HepG2 (cell line): ENCODE results near the gene FAM117B. TPM values are rescaled to one million over a fixed set of nuclear protein-coding genes. Genes with fewer than 3 reads are reported as not detected.

Source experiments
- ELF1 ChIP-seq: sonication (generic); formaldehyde crosslinking; IDR thresholded peaks from 2 replicates; pipeline ENCODE4 v1.4.0; 2020; ENCODE audit warnings: missing genetic modification reagents
- ERF ChIP-seq: IDR thresholded peaks from 2 replicates; pipeline ENCODE4 v1.6.1; 2018; ENCODE audit warnings: missing biosample characterization, missing genetic modification reagents
- FOXO1 ChIP-seq: sonication (generic); formaldehyde crosslinking; IDR thresholded peaks from 2 replicates; pipeline ENCODE4 v1.4.0; 2020; ENCODE audit warnings: missing genetic modification reagents
- HBP1 ChIP-seq: IDR thresholded peaks from 2 replicates; pipeline ENCODE4 v1.6.1; 2016; ENCODE audit warnings: low read depth, control low read depth
- HNF4G ChIP-seq, 2 experiments: sonication (generic) in 1 of 2; formaldehyde crosslinking in 1 of 2; IDR thresholded peaks; 2 replicates each; pipeline versions ENCODE4 v1.4.0 to v1.6.1; 2011 to 2020; ENCODE audit warnings: borderline replicate concordance in 2 of 2, low read depth in 2 of 2, mild to moderate bottlenecking in 2 of 2, low read length in 1 of 2, missing genetic modification reagents in 1 of 2, moderate library complexity in 1 of 2
- HOXA3 ChIP-seq: sonication (generic); formaldehyde crosslinking; IDR thresholded peaks from 2 replicates; pipeline ENCODE4 v1.5.0; 2020; ENCODE audit warnings: missing genetic modification reagents
- KDM5A ChIP-seq: fragments of 200-600 bp; sonication (generic); IDR thresholded peaks from 2 replicates; pipeline ENCODE4 v1.7.0; 2018; ENCODE audit warnings: antibody characterized with exemption, mild to moderate bottlenecking, low read length, borderline replicate concordance
- KLF9 ChIP-seq: IDR thresholded peaks from 2 replicates; pipeline ENCODE4 v1.6.1; 2016; ENCODE audit warnings: low read depth
- MLX ChIP-seq: IDR thresholded peaks from 2 replicates; pipeline ENCODE4 v1.6.1; 2016
- MZF1 ChIP-seq: sonication (generic); formaldehyde crosslinking; IDR thresholded peaks from 2 replicates; pipeline ENCODE4 v1.8.1; 2023; ENCODE audit warnings: mild to moderate bottlenecking, missing genetic modification reagents, borderline replicate concordance
- PHF5A ChIP-seq: IDR thresholded peaks from one replicate; pipeline ENCODE4 v1.6.1; 2018; ENCODE audit warnings: low read depth, missing genetic modification reagents; ENCODE audit not compliant: unreplicated experiment
- SAP130 ChIP-seq: IDR thresholded peaks from 2 replicates; pipeline ENCODE4 v1.6.1; 2016; ENCODE audit warnings: low read depth
- SOX6 ChIP-seq, 2 experiments: fragments of 450-650 bp in 1 of 2; sonication (generic) in 1 of 2; formaldehyde crosslinking in 1 of 2; IDR thresholded peaks; 2 replicates each; pipeline versions ENCODE4 v1.4.0 to v1.6.1; 2017 to 2020; ENCODE audit warnings: antibody characterized with exemption in 1 of 2, mild to moderate bottlenecking in 1 of 2, missing genetic modification reagents in 1 of 2
- ZNF441 ChIP-seq: sonication (generic); formaldehyde crosslinking; IDR thresholded peaks from 2 replicates; pipeline ENCODE4 v1.7.0; 2021; ENCODE audit warnings: missing genetic modification reagents, borderline replicate concordance
- ZNF574 ChIP-seq: sonication (generic); formaldehyde crosslinking; IDR thresholded peaks from 2 replicates; pipeline ENCODE4 v1.4.0; 2020; ENCODE audit warnings: missing genetic modification reagents
- ZSCAN9 ChIP-seq: IDR thresholded peaks from 2 replicates; pipeline ENCODE4 v1.6.1; 2016; ENCODE audit warnings: borderline replicate concordance
- polyA plus RNA-seq, 8 experiments: library from polyadenylated mRNA; depleted of rRNA in 3 of 8; stranded (reverse) in 7 of 8; unstranded in 1 of 8; fragments of >200 nt; fragmentation: Illumina TruSeq in 4 of 8; extraction: Trizol in 4 of 8; gene quantifications; 2 replicates each; pipeline versions ENCODE4 v1.2.1 to v1.2.3, GENCODE V29; 2011 to 2016; ENCODE audit warnings: low read depth in 4 of 8, missing spikeins in 1 of 8, mixed read lengths in 1 of 8; ENCODE audit not compliant: insufficient read depth in 1 of 8
- total RNA-seq, 5 experiments: library from RNA; depleted of rRNA; stranded (reverse); fragments of >200 nt; fragmentation: Illumina TruSeq; extraction: Trizol; gene quantifications; 2 replicates each; pipeline ENCODE4 v1.2.3, GENCODE V29; 2016; ENCODE audit warnings: low read depth in 1 of 5
- TF ChIP-seq, protein P1 (sequence below): sonication (generic); formaldehyde crosslinking; conservative IDR thresholded peaks from 2 replicates; pipeline ENCODE4 v1.4.0; 2020; ENCODE audit warnings: missing genetic modification reagents
- TF ChIP-seq, protein P2 (sequence below): IDR thresholded peaks from 2 replicates; pipeline ENCODE4 v1.6.1; 2016; ENCODE audit warnings: low read depth
- TF ChIP-seq, protein P3 (sequence below): sonication (generic); formaldehyde crosslinking; IDR thresholded peaks from 2 replicates; pipeline ENCODE4 v1.4.0; 2020; ENCODE audit warnings: missing genetic modification reagents

FAM117B gene
- total and polyA plus RNA-seq, 2 of the 13 experiments (the other 11 are each of a cell fraction or from before 2014, with no cell fraction given), result 5.8 to 11.0 TPM

- TF ChIP-seq, protein P1, sequence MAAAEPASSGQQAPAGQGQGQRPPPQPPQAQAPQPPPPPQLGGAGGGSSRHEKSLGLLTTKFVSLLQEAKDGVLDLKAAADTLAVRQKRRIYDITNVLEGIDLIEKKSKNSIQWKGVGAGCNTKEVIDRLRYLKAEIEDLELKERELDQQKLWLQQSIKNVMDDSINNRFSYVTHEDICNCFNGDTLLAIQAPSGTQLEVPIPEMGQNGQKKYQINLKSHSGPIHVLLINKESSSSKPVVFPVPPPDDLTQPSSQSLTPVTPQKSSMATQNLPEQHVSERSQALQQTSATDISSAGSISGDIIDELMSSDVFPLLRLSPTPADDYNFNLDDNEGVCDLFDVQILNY (CRISPR knock-in tag), result no peak
- TF ChIP-seq, protein P2, sequence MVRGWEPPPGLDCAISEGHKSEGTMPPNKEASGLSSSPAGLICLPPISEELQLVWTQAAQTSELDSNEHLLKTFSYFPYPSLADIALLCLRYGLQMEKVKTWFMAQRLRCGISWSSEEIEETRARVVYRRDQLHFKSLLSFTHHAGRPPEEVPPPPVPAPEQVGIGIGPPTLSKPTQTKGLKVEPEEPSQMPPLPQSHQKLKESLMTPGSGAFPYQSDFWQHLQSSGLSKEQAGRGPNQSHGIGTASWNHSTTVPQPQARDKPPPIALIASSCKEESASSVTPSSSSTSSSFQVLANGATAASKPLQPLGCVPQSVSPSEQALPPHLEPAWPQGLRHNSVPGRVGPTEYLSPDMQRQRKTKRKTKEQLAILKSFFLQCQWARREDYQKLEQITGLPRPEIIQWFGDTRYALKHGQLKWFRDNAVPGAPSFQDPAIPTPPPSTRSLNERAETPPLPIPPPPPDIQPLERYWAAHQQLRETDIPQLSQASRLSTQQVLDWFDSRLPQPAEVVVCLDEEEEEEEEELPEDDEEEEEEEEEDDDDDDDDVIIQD, result peak; percentile 48
- TF ChIP-seq ZSCAN9 (CRISPR knock-in tag) (0 out of 2 replicates have a peak, but pooled peaks have one; percentile 42), HOXA3 (CRISPR knock-in tag) (0 out of 2 replicates have a peak, but pooled peaks have one; percentile 57), ERF (peak; percentile 52; the same call in 1 of the 2 replicates), SAP130 (CRISPR knock-in tag) (peak; percentile 85), ZNF441 (CRISPR knock-in tag) (0 out of 2 replicates have a peak, but pooled peaks have one; percentile 13), HNF4G (IDR thresholded peaks at IDR 0.05; ENCODE audit: borderline replicate concordance, low read depth, low read length) (no peak), HNF4G (CRISPR knock-in tag; IDR thresholded peaks at IDR 0.05; ENCODE audit: borderline replicate concordance, low read depth) (0 out of 2 replicates have a peak, but pooled peaks have one; percentile 22), MZF1 (CRISPR knock-in tag) (no peak), KDM5A (0 out of 2 replicates have a peak, but pooled peaks have one; percentile 24), FOXO1 (CRISPR knock-in tag) (peak; percentile 36; the same call in 1 of the 2 replicates), ZNF574 (CRISPR knock-in tag) (0 out of 2 replicates have a peak, but pooled peaks have one; percentile 39), KLF9 (CRISPR knock-in tag) (0 out of 2 replicates have a peak, but pooled peaks have one; percentile 14), PHF5A (CRISPR knock-in tag) (peak; percentile 55), MLX (no peak; the same call in 1 of the 2 replicates), HBP1 (CRISPR knock-in tag) (0 out of 2 replicates have a peak, but pooled peaks have one; percentile 44), SOX6 (IDR thresholded peaks at IDR 0.05) (no peak), SOX6 (CRISPR knock-in tag; IDR thresholded peaks at IDR 0.05) (peak; percentile 54), ELF1 (CRISPR knock-in tag) (peak; percentile 24; the same call in 1 of the 2 replicates)
- TF ChIP-seq, protein P3, sequence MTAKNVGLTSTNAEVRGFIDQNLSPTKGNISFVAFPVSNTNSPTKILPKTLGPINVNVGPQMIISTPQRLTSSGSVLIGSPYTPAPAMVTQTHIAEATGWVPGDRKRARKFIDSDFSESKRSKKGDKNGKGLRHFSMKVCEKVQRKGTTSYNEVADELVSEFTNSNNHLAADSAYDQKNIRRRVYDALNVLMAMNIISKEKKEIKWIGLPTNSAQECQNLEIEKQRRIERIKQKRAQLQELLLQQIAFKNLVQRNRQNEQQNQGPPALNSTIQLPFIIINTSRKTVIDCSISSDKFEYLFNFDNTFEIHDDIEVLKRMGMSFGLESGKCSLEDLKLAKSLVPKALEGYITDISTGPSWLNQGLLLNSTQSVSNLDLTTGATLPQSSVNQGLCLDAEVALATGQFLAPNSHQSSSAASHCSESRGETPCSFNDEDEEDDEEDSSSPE (CRISPR knock-in tag), result 0 out of 2 replicates have a peak, but pooled peaks have one; percentile 47
These were observed 851 bp downstream of the FAM117B start (continued) for GRCh38 chr2:202635428-202636212.
